K562 (cell line): Measurements from ENCODE around the gene TMOD3. TPM values are rescaled to one million over a fixed set of nuclear protein-coding genes. Genes with fewer than 3 reads are reported as not detected.

Experiments used
- ATAC-seq: fragments of 200-7000 bp; cut with Tn5 transposase; 3 replicates; pipeline ENCODE4 v1.9.1; 2020; ENCODE audit warnings: moderate library complexity
- BruUV-seq: library from RNA; stranded (reverse); fragments of 400-500 nt; replicated peaks from 2 replicates; lab custom pipeline; 2021; lab: Mats Ljungman, UMichigan
- CTCF ChIA-PET: fragments of 300-600 bp; formaldehyde crosslinking; extraction: SDS; loops from one replicate; lab custom pipeline; 2021; ENCODE audit warnings: low intra/inter-chr PET ratio; lab: Yijun Ruan, JAX
- POLR2A ChIA-PET: fragments of 300-600, 350-650 bp; sonication (Branson Sonifier 250); formaldehyde crosslinking; extraction: SDS; loops from one replicate; lab custom pipeline; 2021; ENCODE audit warnings: antibody characterized with exemption, inconsistent platforms; lab: Yijun Ruan, JAX
- DNase-seq, 4 experiments: peaks; one replicate each; pipeline versions ENCODE4 v3.0.0 to v3.0.0-alpha.2; 2011 to 2018; ENCODE audit warnings: low spot score in 3 of 4, mixed read lengths in 3 of 4; ENCODE audit errors: extremely low read depth in 1 of 4
- FAIRE-seq: peaks from 2 replicates; lab custom pipeline; 2011; peaks lifted over from hg19 to GRCh38; lab: Jason Lieb, UNC
- H2AFZ ChIP-seq: 2 replicates; pipeline ENCODE4 v1.6.0; 2011; ENCODE audit warnings: low read depth, low read length, control low read depth, inconsistent platforms
- H3K27ac ChIP-seq: fragments of 200-600 bp; 3 replicates; pipeline ENCODE4 v1.8.0; 2011; ENCODE audit warnings: low read depth, mild to moderate bottlenecking, control low read depth, inconsistent platforms, low read length, moderate library complexity, mixed read lengths; ENCODE audit errors: extremely low read depth
- H3K27me3 ChIP-seq, 2 experiments: fragments of 300-600 bp in 1 of 2; 2 replicates in 1 of 2; 3 replicates in 1 of 2; pipeline versions ENCODE4 v1.6.0 to v1.8.0; 2011; ENCODE audit warnings: inconsistent platforms in 2 of 2, low read length in 2 of 2, mild to moderate bottlenecking in 1 of 2, mixed read lengths in 1 of 2, moderate library complexity in 1 of 2; ENCODE audit not compliant: control insufficient read depth in 2 of 2, insufficient read depth in 2 of 2
- H3K36me3 ChIP-seq: fragments of 300-600 bp; 3 replicates; pipeline ENCODE4 v1.8.0; 2011; ENCODE audit warnings: mild to moderate bottlenecking, low read length, inconsistent platforms; ENCODE audit not compliant: control insufficient read depth, insufficient read depth
- H3K4me1 ChIP-seq, 2 experiments: fragments of 200-600 bp in 1 of 2; replicated peaks in 1 of 2; 2 replicates in 1 of 2; 3 replicates in 1 of 2; pipeline versions ENCODE4 v1.5.1 to v1.8.0; 2011; ENCODE audit warnings: inconsistent platforms in 2 of 2, low read length in 2 of 2, mild to moderate bottlenecking in 1 of 2, mixed read lengths in 1 of 2, moderate library complexity in 1 of 2; ENCODE audit not compliant: control insufficient read depth in 2 of 2, insufficient read depth in 2 of 2
- H3K4me2 ChIP-seq: 2 replicates; pipeline ENCODE4 v1.6.1; 2011; ENCODE audit warnings: low read length, control low read depth, inconsistent platforms, mixed read lengths; ENCODE audit not compliant: insufficient read depth
- H3K4me3 ChIP-seq: fragments of 200-600 bp; sonication (generic), shearing (Covaris generic); 2 replicates; pipeline ENCODE4 v1.5.1; 2016; ENCODE audit warnings: control low read depth, inconsistent platforms
- H3K79me2 ChIP-seq: fragments of 200-600 bp; 3 replicates; pipeline ENCODE4 v1.8.0; 2011; ENCODE audit warnings: low read length, inconsistent platforms; ENCODE audit not compliant: control insufficient read depth, insufficient read depth
- H3K9ac ChIP-seq, 2 experiments: 2 replicates each; pipeline versions ENCODE4 v1.6.0 to v1.6.1; 2011; ENCODE audit warnings: low read depth in 2 of 2, low read length in 2 of 2, control low read depth in 1 of 2, inconsistent platforms in 1 of 2, mild to moderate bottlenecking in 1 of 2, mixed read lengths in 1 of 2; ENCODE audit not compliant: insufficient read depth in 1 of 2
- H3K9me1 ChIP-seq: one replicate; pipeline ENCODE4 v1.6.0; 2011; ENCODE audit warnings: inconsistent platforms, mild to moderate bottlenecking, low read length, moderate library complexity; ENCODE audit not compliant: control insufficient read depth, insufficient read depth
- H3K9me3 ChIP-seq: replicated peaks from 2 replicates; pipeline ENCODE4 v1.5.1; 2011; ENCODE audit warnings: low read depth, low read length, inconsistent platforms; ENCODE audit not compliant: control insufficient read depth, insufficient read depth
- H4K20me1 ChIP-seq: replicated peaks from 2 replicates; pipeline ENCODE4 v1.6.1; 2011; ENCODE audit warnings: low read length, inconsistent platforms, mixed read lengths; ENCODE audit not compliant: control insufficient read depth, insufficient read depth
- CHD7 ChIP-seq: fragments of 200-600 bp; sonication (generic); IDR thresholded peaks from one replicate; pipeline ENCODE4 v1.6.1; 2012; ENCODE audit warnings: mild to moderate bottlenecking, low read depth, low read length, inconsistent platforms
- RBM34 ChIP-seq: fragments of 200-400 bp; formaldehyde crosslinking; IDR thresholded peaks from 2 replicates; pipeline ENCODE4 v1.6.1; 2018; ENCODE audit warnings: low read length, borderline replicate concordance; ENCODE audit not compliant: insufficient read depth
- TFAM ChIP-seq: fragments of 250-450 bp; sonication (Bioruptor Pico); conservative IDR thresholded peaks from 2 replicates; pipeline ENCODE4 v1.5.0; 2021; ENCODE audit warnings: mild to moderate bottlenecking, moderate library complexity
- ZC3H4 ChIP-seq: sonication (generic); formaldehyde crosslinking; IDR thresholded peaks from 2 replicates; pipeline ENCODE4 v1.9.0; 2021; ENCODE audit warnings: missing genetic modification reagents, borderline replicate concordance
- ZNF24 ChIP-seq: fragments of 450-650 bp; IDR thresholded peaks from 2 replicates; pipeline ENCODE4 v1.6.1; 2016
- WGBS: fragments of 100-300 bp; shearing (Covaris generic); methylation state at CpG from one replicate; pipeline ENCODE4 v1.1.6; 2016; ENCODE audit warnings: low coverage, mixed read lengths; ENCODE audit not compliant: insufficient coverage; ENCODE audit errors: missing lambda C conversion rate; 5-methylcytosine and 5-hydroxymethylcytosine counted together
- in situ Hi-C: fragments of 300-500 bp; cut with MboI; formaldehyde crosslinking; loops from 4 replicates; pipeline ENCODE4 v1.15.0; 2018; ENCODE audit warnings: inconsistent platforms, mixed read lengths
- intact Hi-C: fragments of 100-400 bp; cut with micrococcal nuclease; formaldehyde crosslinking; loops from 2 replicates; pipeline ENCODE4 v1.14.2; 2022
- polyA plus RNA-seq, 8 experiments: library from polyadenylated mRNA; depleted of rRNA in 4 of 8; stranded (reverse) in 5 of 8; unstranded in 3 of 8; fragments of >200 nt; fragmentation: Nextera tagmentation in 2 of 8; fragmentation: Illumina TruSeq in 1 of 8; extraction: Ambion mirVana in 2 of 8; extraction: Trizol in 1 of 8; gene quantifications; 2 replicates each; pipeline versions ENCODE4 v1.2.1 to v1.2.3, GENCODE V29; 2011 to 2014; ENCODE audit warnings: inconsistent platforms in 1 of 8, missing spikeins in 1 of 8
- total RNA-seq, 7 experiments: library from RNA; depleted of rRNA in 6 of 7; stranded (reverse); fragments of >200 nt in 6 of 7; fragmentation: Illumina TruSeq in 2 of 7; extraction: Trizol in 2 of 7; gene quantifications; 2 replicates each; pipeline versions ENCODE4 v1.2.1 to v1.2.3, GENCODE V29; 2011 to 2021; ENCODE audit warnings: low replicate concordance in 1 of 7
- TF ChIP-seq, protein P1 (sequence below): fragments of 250-450 bp; sonication (Bioruptor Pico); IDR thresholded peaks from 2 replicates; pipeline ENCODE4 v1.8.0; 2022; ENCODE audit warnings: moderate library complexity, mild to moderate bottlenecking, inconsistent platforms

The TMOD3 gene
- total and polyA plus RNA-seq, 9 of the 15 experiments (the other 6 are each of a cell fraction or from before 2014, with no cell fraction given) = 6.8 to 45.0 (median 30.9) TPM

- Histone ChIP-seq H3K9me3 (no peaks in the 10 kb centered on the region), H3K79me2 (no peaks in the 10 kb centered on the region), H3K9ac (no peak overlapping the region), H3K4me3 (no peak overlapping the region), H3K36me3 (no peaks in the 10 kb centered on the region), H3K27ac (no peak overlapping the region), H3K9me1 (no peaks in the 10 kb centered on the region), H3K27me3 (no peaks in the 10 kb centered on the region), H3K4me2 (no peak overlapping the region), H2AFZ (no peak overlapping the region), H3K4me1 (no peaks in the 10 kb centered on the region; a peak in 2 of 5 replicates), H4K20me1 (no peaks in the 10 kb centered on the region)
- DNase-seq (no peak), FAIRE-seq (no peak), ATAC-seq (no peak)
- in situ Hi-C loops = no loop called here
- 41% methylated on average over 5 of the region's 5 CpGs for WGBS
- intact Hi-C loops = no loop called here
- POLR2A ChIA-PET = interaction anchor here (0.7 kb wide), 1 partner anchor 22 kb away, joined by 3 read pairs; no protein-coding TSS in a partner anchor
- CTCF ChIA-PET = interaction anchor here (0.6 kb wide), 1 partner anchor 17 kb away, joined by 3 read pairs; no protein-coding TSS in a partner anchor
- BruUV-seq = no TSS peak
- TF ChIP-seq ZNF24 (no peak), ZC3H4 (CRISPR knock-in tag) (no peak), TFAM (no peak), CHD7 (no peak), RBM34 (no peak)
- TF ChIP-seq, protein P1, sequence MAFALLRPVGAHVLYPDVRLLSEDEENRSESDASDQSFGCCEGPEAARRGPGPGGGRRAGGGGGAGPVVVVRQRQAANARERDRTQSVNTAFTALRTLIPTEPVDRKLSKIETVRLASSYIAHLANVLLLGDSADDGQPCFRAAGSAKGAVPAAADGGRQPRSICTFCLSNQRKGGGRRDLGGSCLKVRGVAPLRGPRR (CRISPR knock-in tag) = no peak
Observed at GRCh38 chr15:51802593-51802992, 26.9 kb upstream of the TMOD3 start.
